Measurements from ENCODE around the gene ASAP2.

- TF ChIP-seq, protein P1, sequence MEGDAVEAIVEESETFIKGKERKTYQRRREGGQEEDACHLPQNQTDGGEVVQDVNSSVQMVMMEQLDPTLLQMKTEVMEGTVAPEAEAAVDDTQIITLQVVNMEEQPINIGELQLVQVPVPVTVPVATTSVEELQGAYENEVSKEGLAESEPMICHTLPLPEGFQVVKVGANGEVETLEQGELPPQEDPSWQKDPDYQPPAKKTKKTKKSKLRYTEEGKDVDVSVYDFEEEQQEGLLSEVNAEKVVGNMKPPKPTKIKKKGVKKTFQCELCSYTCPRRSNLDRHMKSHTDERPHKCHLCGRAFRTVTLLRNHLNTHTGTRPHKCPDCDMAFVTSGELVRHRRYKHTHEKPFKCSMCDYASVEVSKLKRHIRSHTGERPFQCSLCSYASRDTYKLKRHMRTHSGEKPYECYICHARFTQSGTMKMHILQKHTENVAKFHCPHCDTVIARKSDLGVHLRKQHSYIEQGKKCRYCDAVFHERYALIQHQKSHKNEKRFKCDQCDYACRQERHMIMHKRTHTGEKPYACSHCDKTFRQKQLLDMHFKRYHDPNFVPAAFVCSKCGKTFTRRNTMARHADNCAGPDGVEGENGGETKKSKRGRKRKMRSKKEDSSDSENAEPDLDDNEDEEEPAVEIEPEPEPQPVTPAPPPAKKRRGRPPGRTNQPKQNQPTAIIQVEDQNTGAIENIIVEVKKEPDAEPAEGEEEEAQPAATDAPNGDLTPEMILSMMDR (IDR thresholded peaks at IDR 0.05; ENCODE audit: borderline replicate concordance, extremely low read depth, low read length, poor library complexity, severe bottlenecking) = no peak
- TF ChIP-seq EZH2 (IDR thresholded peaks at IDR 0.05; ENCODE audit: borderline replicate concordance, low read depth, low read length, severe bottlenecking) = no peak
Observed at GRCh38 chr2:9318461-9319337, 112.1 kb downstream of the ASAP2 start.
